Stimulated activated CD8-positive, alpha-beta memory T cell treated with anti-CD3 and anti-CD28 coated beads, Interleukin-4, amount 100 ng/mL, for 4 hours (primary cell): ENCODE measurements around the gene TMEM117.
A peak's percentile ranks its signal among the peaks of the same experiment; 100 is the strongest.

ENCODE experiments used
- DNase-seq, 2 donors: peaks; one replicate each; pipeline ENCODE4 v3.0.0-alpha.2; 2020; ENCODE audit warnings: low read depth in 2 of 2, low spot score in 1 of 2

TMEM117 gene

DNA sequence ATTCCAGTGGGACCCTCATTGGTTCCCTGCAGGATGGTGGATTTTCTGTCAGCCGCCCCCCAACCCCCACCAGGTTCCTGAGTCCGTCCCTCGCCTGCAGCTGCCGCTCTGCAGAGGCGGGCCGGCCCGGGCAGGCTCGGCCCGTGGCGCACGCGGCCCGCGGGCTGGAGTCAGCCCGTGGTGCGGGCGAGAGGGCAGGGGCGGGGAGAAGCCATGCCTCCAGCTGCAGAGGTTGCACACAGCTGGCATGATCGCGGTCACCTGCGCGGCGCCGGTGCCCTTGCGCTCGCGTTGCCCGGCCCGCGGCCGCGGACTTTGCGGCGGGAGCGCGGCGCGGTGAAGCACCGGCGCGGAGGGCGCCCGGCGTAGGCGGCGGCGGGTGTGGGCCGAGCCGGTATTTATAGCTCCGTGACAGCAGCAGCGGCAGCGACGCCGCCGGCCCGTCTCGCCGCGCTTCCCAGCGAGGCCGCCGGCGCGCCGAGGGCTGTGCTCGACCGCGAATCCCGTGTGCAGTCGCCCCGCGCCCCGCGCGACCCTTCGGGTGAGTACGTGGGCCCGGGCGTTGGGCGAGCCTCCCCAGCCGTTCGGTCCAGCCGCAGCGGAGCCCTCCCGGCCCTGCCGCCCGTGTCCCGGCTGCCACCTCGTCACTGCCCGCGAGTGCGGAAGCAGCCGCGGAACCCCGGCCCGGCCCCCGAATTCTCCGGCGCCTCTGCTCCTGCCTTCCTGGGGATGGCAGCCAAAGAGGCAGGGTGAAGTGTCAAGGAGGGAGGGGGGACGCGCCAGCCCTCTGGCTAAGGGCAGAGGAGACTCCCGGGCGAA, at the start of gene TMEM117:
TMEM117 (plus strand) TSS at position 426 of the 819 bp plus-strand sequence.
- peak; percentile 9 to 13 for DNase-seq

DNA sequence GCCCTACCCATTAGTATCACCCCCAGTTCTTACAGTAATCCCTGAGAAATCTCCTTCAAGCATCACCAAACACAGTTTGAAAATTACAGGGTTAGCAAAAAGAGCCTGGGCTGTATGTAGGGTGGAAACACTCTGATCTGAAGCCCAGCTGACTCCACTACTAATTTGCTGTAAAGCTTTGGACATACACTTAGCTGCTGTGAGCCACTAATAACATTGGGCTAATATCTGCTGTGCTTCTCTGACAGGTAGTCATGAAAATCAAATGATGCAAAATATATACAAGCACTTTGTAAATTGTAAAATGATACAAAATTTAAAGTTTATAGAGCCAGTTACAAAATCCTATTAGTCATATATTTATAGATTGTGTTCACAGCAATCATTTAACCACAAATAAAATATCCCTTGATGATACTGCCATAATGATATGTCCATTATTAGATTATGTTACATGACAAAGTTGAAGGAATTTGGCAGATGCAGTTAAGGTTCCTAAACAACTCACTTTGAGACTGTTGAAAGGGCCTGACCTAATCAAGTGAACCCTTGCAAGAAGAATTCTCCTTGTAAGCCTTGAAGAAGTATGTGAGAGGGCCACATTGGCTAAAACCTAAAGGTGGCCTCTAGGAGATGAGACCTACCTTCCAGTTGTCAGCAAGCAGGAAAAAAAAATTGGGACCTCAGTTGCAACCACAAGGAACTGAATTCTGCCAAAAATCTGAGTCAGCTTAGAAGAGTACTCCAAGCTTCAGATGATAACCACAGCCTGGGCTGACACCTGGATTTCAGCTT, 48.8 kb upstream of the TMEM117 start:
- DNase-seq = no peak

DNA sequence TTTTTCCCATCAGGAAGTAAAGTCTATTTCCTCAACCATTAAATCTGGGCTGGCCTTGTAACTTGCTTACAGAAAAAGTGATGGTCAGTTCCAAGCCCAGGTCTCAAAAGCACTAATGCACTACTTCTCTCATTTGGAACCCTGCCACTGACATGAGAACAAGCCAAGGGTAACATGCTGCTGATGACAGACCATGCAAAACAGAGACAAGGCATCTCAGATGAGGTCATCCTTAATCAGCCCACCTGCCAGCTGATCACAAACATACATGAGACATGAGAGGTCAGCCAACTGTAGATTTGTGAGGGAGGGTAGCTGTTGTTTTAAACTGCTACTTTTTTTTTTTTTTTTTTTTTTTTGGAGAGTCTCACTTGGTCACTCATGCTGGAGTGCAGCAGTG, 45.9 kb upstream of the TMEM117 start:
- no peak for DNase-seq

DNA sequence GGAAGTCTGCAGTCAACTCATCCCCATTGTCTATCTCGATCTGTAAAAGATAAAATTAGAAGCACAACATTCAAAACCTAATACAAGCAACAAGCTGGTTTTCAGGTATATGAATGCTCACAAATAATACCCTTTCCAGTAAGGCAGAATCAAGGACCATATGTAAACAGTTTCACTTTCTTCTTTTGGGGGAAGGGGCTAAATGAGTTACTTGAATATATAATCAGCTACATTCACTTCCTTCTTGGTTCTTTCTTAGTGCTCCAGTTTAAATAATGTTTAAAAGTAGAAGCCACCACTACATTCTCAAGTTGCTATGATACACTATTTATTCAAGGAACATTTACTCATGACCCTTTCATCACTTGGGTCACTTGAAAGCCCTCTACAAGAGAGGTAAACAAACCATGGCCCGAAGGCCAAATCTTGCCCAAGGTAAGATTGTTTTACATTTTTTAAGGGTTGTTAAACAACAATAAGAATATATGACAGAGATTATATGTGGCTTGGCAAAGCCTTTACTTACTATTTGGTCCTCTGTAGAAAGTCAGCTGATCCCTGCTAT, 40.1 kb upstream of the TMEM117 start:
- DNase-seq = no peak

DNA sequence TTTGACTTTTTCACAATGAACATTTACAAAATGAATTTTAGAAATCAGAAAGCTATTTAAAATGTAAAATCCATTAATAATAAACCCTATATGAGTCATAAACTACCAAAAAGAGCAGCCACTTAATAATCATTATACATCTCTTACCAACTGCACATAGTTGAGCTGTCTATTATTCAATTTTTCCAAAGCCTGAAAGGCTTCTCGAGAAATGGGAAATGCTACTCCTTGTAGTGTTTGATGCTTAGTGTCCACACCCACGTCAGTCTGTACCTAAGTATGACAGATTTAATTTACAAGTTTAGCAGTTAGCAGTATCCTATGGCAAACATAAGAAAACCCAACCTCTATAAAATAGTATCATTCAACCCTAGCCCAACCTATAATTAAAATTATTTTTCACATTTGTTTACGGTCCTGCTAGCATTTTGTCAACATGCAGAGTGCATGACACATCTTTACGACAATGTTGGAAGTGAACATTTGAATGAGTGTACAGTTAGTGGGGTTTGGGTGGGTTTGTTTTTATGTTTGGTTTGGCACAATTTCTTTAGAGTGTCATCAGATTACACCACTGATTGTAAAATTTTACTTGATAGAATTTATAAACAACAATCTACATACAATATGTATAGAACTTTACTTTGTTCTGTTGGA, 38.2 kb upstream of the TMEM117 start:
- no peak for DNase-seq

DNA sequence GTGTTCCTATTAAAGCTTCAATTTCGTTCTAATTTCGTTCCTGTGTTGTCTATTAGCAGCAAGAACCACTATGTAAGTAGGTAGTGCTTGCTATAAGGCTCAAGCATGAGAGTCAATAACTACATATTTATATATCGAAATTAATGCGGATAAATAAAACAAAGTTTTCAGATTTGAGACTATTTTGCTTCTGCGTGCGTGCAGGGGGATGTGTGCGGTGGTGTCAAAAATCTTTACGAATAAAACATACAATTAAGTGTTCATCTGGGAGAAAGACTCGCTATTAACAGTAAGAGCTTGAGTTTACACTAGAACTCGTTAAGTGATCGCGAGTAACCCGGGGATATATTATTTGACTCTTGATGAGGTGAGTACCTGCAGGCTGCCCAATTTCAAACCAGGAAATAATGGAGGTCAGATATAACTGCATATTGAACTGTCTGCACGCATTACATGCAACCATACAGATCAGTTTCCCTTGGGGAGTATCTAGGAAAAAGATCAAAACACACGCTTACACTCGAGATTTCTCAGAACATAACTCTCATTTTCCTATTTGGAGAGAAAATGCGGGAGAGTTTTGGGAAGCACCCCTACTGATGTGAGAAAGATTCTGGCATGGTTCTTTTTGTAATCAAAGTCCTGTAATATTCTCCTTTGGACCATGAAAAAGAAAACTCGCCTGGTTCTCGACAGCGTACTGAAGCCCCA, 30.6 kb upstream of the TMEM117 start:
- DNase-seq = no peak

DNA sequence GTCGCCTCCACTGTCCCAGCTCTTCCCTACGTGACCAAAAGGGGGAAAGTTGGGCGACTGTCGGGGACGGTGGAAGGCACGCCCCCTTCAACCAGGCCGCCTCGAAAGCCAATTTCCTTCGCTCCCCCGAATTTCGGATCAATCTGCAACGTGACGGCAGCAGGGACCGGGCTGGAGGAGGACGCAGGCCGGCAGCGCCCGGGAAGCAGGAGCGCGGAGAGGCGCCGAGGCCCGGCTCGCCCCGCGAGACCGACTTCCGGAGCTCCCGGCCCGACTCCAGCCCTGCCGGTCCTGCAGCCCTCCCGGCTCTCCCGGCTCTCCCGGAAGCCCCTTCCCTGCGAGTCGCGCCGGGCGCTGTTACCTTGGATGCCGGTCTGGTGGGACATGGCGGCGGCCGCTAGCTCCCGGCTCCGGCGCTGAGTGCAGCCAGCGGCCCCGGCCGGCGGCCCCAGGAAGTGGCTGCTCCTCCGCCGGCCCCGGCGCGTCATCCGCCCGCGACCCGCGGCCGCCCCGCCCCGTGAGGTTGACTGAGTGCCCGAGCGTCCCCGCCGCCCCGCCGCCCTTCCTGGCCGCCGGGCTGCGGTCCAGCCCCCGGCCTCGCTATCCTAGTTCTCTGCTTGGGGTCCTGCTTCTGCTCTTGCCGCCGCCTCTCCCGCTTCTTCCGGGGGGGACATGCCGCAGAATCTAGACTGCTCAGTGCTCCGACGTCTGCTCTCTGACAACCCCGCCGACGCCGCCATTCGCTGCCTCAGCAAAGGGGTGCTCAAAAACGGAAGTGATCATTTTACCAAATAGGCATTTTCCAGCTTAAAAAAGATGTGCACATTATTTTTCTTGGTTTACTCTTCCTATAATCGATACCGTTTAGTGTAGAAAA, 29.8 kb upstream of the TMEM117 start, which contains the start of gene TWF1:
TWF1 (minus strand) TSS at position 458 of the 877 bp plus-strand sequence; CDS start at position 386, 72 bp downstream.
- peak; percentile 61 to 73 for DNase-seq

DNA sequence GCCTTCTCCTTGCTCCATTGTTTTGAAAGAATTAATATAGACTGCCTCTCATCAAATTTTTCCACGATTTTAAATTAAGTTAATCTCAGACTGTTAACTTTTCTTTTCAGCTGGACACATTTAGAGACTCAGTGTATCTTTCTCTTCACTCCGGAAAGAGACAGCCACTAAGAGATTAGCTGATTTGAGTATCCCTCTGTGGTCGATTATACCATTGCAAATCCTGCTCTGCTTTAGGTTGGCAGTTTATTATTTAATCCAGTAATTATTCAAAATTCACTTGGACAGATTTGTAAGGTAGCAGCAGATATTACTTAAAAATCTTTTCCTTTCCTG, 29.2 kb upstream of the TMEM117 start:
- no peak for DNase-seq

DNA sequence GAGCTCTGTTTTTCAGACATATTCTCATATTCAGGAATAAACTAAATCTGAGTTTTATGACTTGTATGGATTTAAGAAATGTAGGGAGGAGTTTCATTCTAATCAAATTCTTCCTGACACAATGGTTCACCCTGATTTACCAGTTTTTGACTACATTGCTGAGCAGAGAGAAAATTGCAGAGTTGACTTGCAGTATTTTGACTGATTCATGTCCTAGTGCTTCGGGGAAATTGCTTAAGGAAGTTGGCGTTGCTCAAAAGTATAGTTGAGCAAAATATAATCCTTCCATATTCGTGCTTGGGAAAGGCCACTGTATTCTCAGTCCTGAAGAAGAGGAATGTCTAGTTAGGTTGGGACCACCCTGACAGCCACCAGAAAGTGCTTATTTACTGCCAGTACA, 28.5 kb upstream of the TMEM117 start:
- DNase-seq = no peak

DNA sequence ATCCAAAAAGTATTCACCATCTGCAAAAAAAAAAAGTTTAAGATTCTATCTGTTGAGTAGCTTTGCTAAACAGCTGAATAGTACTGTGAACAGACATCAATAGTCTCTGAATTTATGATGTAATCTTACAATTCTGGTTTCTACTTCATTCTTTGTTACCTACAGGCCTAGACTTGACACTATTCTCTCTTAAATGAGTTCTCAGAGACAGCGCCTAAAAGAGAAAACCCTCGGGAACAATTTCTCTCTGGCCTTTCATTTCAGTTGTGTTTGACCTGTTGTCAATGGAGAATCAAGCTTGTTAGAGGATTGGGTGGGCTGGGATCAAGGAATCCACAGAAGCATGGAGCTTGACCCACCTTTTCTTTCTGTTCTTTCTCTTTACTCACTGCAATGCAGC, 23.8 kb upstream of the TMEM117 start:
- DNase-seq = no peak

DNA sequence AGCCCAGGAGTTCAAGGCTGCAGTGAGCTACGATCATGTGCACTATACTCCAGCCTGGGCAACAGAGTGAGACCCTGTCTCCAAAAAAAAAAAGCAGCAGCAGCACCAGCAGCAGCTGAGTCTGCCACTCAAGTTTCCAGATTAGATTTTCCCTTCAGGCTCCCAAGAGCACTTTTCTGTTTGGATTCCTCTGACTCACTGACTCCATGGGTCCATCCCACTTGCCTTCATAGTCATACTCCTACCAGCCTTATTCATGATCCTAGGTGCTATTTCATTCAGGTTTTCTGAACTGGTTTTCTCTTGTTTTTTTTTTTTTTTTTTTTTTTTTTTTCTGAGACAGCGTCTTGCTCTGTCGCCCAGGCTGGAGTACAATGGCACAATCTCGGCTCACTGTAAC, 23.0 kb upstream of the TMEM117 start:
- DNase-seq = no peak

DNA sequence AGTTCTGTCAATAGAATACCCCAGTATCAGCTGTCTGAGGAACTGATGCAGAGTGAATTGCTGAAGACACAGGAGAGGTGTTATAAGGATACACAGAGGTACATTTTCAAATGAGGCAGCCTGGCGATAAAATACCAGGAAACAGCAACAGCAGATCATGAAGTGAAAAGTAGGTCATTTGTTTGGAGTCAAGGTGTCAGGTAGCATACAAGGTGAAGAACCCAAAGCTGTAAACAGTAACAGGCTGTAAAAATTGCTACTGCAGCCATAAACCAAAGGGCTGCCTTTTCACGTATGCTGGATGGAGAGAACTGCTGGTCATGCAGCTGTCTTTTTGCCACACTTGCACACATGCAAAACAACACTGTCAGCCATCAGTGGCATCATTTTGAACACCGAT, 20.5 kb upstream of the TMEM117 start:
- DNase-seq = no peak

DNA sequence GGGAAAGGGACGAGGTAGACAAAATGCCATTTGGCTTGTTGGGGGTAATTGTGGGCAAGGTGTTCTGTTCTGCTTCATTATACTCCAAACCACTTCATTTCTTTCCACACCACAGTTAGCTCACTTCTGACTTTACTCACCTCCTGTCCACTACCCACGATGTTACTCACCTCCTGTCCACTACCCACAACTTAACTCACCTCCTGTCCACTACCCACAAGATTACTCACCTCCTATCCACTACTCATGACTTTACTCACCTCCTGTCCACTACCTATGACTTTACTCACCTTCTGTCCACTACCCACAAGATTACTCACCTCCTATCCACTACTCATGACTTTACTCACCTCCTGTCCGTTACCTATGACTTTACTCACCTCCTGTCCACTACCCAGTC, 19.7 kb upstream of the TMEM117 start:
- no peak for DNase-seq

DNA sequence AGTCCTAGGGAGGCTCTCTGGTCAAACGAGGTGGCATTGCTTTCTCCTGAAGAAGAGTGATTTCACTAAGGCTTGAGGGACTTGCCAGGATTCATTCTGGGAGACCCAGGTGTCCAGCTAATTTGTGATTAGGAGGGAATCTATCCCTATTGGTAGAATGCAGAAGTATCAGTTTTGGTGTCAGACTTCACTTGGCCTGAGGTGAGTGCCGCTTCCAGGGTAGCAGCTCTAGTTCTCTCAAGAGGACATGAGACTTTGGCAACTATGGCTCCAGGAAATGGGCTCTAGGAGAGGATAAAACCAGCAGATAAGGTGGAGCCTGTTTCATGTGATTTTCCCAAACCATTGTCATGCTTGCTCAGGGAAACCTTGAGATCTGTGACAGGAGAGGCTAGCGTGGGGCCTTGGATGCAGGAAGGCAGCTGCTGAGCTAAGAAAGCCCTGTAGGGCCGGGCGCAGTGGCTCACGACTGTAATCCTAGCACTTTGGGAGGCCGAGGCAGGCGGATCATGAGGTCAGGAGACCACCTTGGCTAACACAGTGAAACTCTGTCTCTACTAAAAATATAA, 11.6 kb upstream of the TMEM117 start:
- DNase-seq = no peak

DNA sequence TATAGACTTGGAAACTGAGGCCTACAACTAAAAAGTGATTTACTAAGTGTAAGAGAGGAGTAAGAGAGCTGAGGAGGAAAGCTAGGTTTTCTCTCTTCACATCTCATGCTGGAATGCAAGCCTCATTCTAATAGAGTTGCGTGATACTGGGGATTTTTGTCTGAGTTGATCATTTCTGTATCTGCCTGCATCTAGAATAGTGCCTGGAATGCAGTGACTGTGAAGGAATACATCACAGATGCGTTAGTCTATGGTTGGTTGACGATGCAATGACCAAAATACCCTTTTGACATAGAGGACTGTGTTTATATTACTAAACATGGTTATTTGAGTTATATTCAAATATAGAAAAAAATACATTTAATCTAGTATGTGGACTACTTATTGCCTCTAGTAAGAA, 9.2 kb upstream of the TMEM117 start:
- no peak for DNase-seq

DNA sequence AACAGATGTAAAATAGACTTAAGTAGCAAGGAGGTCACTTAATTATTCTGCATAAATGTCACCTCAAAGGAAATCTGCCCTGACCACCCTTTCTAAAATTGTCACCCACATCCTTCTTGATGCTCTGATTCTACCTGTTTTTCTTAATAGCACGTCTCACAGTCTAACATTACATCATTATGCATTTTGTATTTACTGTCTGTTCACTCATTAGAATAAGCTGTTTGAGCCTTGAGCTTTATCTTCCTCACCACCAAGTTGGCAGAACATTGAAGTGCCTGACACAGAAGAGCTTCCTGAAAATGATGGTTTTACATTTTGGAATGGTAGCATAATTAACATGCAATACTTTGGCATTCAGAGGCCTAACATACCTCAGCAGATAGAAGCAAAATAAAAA, 8.8 kb upstream of the TMEM117 start:
- no peak for DNase-seq

DNA sequence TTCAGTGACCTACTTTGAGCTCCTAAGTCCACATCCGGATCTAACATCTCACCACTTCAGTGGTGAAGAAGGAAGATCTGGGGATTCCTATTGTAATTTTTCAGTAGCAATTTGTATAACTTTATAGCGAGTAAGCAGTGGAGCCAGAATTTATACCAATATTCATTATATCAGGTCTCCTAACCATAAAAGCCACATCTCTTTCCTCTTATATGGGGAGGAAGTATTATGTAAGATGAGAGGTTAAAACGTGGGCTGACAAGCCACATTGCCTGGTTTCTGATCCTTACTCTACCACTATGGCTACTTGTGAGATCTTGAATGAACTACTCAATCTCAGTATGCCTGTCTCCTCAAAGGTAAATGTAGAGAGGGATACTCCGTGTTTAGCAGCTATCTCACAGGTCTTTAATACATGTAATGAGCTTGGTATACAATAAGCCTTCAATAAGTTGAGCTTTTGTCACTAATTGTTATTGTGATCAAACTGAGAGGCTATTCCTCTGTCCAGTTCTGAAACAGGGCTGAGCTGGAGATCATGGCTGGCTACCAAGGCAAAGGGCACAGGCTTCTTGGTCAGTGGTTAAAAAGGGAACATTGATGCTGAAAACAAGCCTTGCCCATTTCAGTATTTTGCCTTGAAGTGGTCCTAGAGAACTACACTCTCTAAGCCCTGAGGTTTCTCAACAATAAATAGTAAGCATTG, 3.3 kb upstream of the TMEM117 start:
- no peak for DNase-seq

DNA sequence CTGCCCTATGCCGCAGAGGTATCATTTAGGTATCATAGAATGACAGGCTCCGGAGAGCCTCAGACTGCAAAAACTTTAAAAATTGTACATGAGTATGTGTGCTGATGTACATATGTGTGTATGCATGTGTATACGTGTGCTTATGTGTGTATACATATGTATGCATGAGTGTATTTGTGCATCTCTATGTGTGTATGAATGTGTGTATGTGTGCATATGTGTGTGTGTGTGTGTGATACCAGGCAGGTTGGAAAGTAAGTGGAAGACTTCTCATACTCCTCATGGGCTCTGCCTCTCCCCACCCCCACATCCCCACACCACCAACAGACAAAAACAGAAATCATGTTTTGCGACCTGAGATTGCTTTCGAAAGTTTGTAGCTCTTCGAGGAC, 621 bp upstream of the TMEM117 start:
- DNase-seq = no peak

DNA sequence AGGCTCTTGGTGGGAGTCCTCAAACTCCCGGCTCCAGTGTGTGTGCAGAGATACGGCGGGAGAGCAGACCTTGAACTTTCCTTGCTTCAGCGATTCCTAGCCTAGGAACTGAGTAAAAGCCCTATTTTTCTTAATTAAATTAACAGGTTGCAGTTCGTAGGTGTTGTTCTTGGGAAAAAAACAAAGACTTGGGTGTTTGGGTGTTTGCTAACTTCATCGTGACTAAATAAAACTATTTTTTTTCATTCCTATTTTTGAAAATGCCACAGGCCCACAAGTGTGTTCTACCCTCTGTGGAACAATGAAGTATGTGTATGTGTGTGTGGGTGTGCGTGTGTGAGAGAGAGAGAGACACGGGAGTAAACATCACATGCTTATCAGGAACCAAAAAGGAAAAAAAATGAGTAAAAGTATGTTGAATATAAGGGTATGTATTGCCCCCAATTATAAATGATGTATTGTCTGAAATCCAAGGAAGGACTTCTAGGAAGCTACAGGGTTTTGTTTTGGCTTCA, 651 bp downstream of the TMEM117 start:
- DNase-seq = no peak
